Gastroesophageal sphincter (tissue), 4 donors: ENCODE measurements around the gene DOCK9. TPM values are rescaled to one million over a fixed set of nuclear protein-coding genes. Genes with fewer than 3 reads are reported as not detected.

ENCODE experiments used
- ATAC-seq: fragments of 150-250 bp; one replicate; pipeline ENCODE4 v1.9.1; 2016; ENCODE audit warnings: mild to moderate bottlenecking, moderate library complexity
- H3K27ac ChIP-seq, 4 donors: fragments of 200-600 bp; sonication (generic) in 3 of 4; 1 replicate in 3 of 4; 2 replicates in 1 of 4; pipeline ENCODE4 v1.5.1; 2016 to 2019
- H3K27me3 ChIP-seq: fragments of 200-600 bp; sonication (generic); one replicate; pipeline ENCODE4 v1.5.1; 2019
- H3K36me3 ChIP-seq, 2 donors: fragments of 200-600 bp; sonication (generic); one replicate each; pipeline ENCODE4 v1.5.1; 2019; ENCODE audit warnings: control low read depth in 1 of 2
- H3K4me1 ChIP-seq, 3 donors: fragments of 200-600 bp; sonication (generic); 1 replicate in 2 of 3; 2 replicates in 1 of 3; pipeline ENCODE4 v1.5.1; 2016 to 2019; ENCODE audit warnings: control low read depth in 2 of 3
- H3K4me3 ChIP-seq, 2 donors: fragments of 200-600 bp; sonication (generic); one replicate each; pipeline ENCODE4 v1.5.1; 2019; ENCODE audit warnings: mild to moderate bottlenecking in 1 of 2, moderate library complexity in 1 of 2
- H3K9me3 ChIP-seq, 3 donors: fragments of 200-600 bp; sonication (generic); one replicate each; pipeline ENCODE4 v1.5.1; 2017 to 2019; ENCODE audit warnings: control low read depth in 2 of 3
- EP300 ChIP-seq: sonication (generic); formaldehyde crosslinking; IDR thresholded peaks from one replicate; pipeline ENCODE4 v1.6.1; 2017; ENCODE audit warnings: antibody characterized with exemption, mild to moderate bottlenecking
- POLR2A ChIP-seq, 2 donors: fragments of 450-650 bp; IDR thresholded peaks; one replicate each; pipeline ENCODE4 v1.6.1; 2017; ENCODE audit warnings: antibody characterized with exemption in 2 of 2, mild to moderate bottlenecking in 2 of 2, moderate library complexity in 1 of 2
- POLR2AphosphoS5 ChIP-seq: sonication (generic); formaldehyde crosslinking; IDR thresholded peaks from one replicate; pipeline ENCODE4 v1.6.1; 2017; ENCODE audit warnings: antibody characterized with exemption
- WGBS, 2 donors: methylation state at CpG; one replicate each; pipeline ENCODE4 v1.1.5; 2018; ENCODE audit warnings: low coverage in 1 of 2; 5-methylcytosine and 5-hydroxymethylcytosine counted together
- total RNA-seq, 4 donors: library from RNA; depleted of rRNA; stranded (reverse); fragments of >200 nt; gene quantifications; one replicate each; pipeline ENCODE4 v1.1.0, GENCODE V29; 2016
- TF ChIP-seq, protein P1 (sequence below), 4 experiments: fragments of 200-600 bp in 2 of 4; fragments of 450-650 bp in 2 of 4; sonication (generic) in 1 of 4; IDR thresholded peaks; one replicate each; pipeline ENCODE4 v1.5.1; 2017 to 2019; ENCODE audit warnings: antibody characterized with exemption in 4 of 4, mild to moderate bottlenecking in 2 of 4, moderate library complexity in 2 of 4

DOCK9 gene
- total RNA-seq, 4 donors from 2014 or later = 84.1 to 203 (median 150) TPM

DNA sequence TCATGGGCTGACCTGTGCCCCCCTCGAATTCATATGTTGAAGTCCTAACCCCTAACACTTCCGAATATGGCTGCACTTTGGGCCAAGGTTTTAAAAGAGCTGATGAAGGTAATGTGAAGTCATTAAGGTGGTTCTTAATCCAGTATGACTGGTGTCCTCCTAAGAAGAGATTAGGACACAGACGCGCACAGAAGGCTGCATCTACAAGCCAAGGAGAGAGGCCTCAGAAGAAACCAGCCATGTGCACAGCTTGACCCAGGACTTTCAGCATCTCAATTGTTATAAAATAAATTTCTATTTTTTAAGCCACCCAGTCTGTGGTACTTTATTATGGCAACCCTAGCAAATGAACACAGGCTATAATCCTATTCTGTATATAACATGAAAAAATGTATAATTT lies 99.9 kb downstream of the DOCK9 start:
- WGBS, 2 donors = 88 to 93% methylated on average over 4 of the region's 4 CpGs
- H3K27me3 ChIP-seq = no peaks in the 10 kb centered on the region
- H3K4me1 ChIP-seq = peaks cover 2 to 21% (median 7%) of the 10 kb centered on the region in 3 donors
- H3K4me3 ChIP-seq = no peak overlapping the region
- peak overlapping the region in 1 of 4 donors; percentile 66 for H3K27ac ChIP-seq
- ATAC-seq = no peak
- peaks cover 2 to 88% of the 10 kb centered on the region in 2 donors for H3K36me3 ChIP-seq
- H3K9me3 ChIP-seq = peaks cover 0 to 7% (median 0%) of the 10 kb centered on the region in 3 donors
- TF ChIP-seq POLR2AphosphoS5 (no peak), EP300 (no peak), POLR2A (IDR thresholded peaks at IDR 0.05) (no peak)
- TF ChIP-seq, protein P1, sequence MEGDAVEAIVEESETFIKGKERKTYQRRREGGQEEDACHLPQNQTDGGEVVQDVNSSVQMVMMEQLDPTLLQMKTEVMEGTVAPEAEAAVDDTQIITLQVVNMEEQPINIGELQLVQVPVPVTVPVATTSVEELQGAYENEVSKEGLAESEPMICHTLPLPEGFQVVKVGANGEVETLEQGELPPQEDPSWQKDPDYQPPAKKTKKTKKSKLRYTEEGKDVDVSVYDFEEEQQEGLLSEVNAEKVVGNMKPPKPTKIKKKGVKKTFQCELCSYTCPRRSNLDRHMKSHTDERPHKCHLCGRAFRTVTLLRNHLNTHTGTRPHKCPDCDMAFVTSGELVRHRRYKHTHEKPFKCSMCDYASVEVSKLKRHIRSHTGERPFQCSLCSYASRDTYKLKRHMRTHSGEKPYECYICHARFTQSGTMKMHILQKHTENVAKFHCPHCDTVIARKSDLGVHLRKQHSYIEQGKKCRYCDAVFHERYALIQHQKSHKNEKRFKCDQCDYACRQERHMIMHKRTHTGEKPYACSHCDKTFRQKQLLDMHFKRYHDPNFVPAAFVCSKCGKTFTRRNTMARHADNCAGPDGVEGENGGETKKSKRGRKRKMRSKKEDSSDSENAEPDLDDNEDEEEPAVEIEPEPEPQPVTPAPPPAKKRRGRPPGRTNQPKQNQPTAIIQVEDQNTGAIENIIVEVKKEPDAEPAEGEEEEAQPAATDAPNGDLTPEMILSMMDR (IDR thresholded peaks at IDR 0.05) = no peak

DNA sequence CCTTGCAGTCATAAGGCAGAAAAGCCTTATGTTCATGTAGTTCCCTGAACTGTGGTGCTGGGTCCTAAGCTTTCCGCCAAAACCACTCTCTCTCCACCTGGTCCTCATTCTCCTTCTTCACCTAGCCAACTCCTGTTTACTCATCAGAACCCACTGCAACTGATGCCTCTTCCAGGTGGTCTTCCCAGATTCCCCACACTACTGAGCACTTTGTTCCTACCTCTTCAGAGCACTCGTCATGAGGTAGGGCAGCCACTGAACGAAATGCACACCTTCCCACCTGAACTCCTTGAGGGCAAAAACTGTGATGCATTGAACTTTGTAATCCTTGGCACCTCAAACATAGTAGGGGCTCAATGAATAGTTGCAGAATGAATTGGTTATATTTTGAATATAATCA lies 100.4 kb downstream of the DOCK9 start:
- Histone ChIP-seq H3K27me3 (no peaks in the 10 kb centered on the region), H3K4me1 (peaks cover 2 to 21% (median 7%) of the 10 kb centered on the region in 3 donors), H3K9me3 (peaks cover 0 to 9% (median 0%) of the 10 kb centered on the region in 3 donors), H3K27ac (no peak overlapping the region), H3K4me3 (no peak overlapping the region), H3K36me3 (peaks cover 2 to 88% of the 10 kb centered on the region in 2 donors)
- ATAC-seq = no peak
- WGBS, 2 donors = 94% methylated on average over 3 of the region's 3 CpGs; no CpG with 5 or more reads in 1 of the 2 donors
- no peak for TF ChIP-seq POLR2A (IDR thresholded peaks at IDR 0.05)
- no peak for TF ChIP-seq EP300
- no peak for TF ChIP-seq POLR2AphosphoS5
- TF ChIP-seq, protein P1 (IDR thresholded peaks at IDR 0.05) = no peak

DNA sequence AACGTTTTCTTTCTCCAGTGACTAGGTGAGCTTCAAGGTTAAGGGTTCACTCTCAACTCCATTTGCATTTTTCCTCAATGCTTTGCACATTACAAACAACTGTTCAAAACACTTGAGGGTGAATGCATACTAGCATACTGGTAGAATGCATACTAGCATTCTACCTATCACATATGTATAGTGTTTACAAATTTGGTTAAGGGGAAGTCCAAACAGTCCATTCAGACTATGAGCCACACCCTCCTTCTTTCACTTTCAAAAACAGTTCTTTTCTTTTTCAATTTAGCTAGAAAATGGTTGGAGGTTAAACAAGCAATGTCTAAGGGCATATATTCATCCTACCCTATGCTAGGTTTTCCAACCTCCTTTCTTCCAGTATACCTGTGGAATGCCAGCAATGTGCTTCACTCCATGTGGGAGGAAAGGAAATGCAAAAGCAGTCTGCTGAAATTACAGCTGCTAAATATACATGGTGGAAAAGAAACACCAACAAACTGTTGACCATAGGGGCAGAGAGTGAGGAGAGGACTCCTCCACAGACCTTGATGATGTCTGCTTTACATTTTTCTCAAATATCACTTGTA lies 102.6 kb downstream of the DOCK9 start:
- no peak for ATAC-seq
- H3K36me3 ChIP-seq = peaks cover 0 to 84% of the 10 kb centered on the region in 2 donors
- WGBS, 2 donors = 57 to 67% methylated on average over 1 of the region's 1 CpG
- peaks cover 2 to 25% (median 7%) of the 10 kb centered on the region in 3 donors for H3K4me1 ChIP-seq
- no peak overlapping the region for H3K27ac ChIP-seq
- no peak for TF ChIP-seq EP300
- TF ChIP-seq POLR2AphosphoS5 = no peak
- TF ChIP-seq, protein P1 (IDR thresholded peaks at IDR 0.05) = no peak
- no peak for TF ChIP-seq POLR2A (IDR thresholded peaks at IDR 0.05)
- H3K9me3 ChIP-seq = peaks cover 0 to 9% (median 0%) of the 10 kb centered on the region in 3 donors
- H3K4me3 ChIP-seq = no peak overlapping the region
- no peaks in the 10 kb centered on the region for H3K27me3 ChIP-seq

DNA sequence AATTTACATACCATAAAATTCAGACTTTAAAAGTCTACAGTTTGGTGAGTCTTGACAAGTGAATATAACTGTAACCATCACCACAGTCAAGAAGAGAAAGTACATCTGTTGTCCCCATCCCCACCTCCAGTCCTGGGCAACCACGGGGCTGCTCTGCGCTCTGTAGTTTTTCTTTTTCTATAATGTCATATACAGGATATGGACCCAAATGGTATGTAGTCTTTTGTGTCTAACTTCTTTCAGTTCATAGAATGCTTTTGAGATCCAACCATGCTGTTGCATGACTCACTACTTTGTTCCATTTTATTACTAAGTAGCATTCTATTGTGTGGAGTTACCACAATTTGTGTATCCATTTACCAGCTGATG lies 103.9 kb downstream of the DOCK9 start:
- WGBS, 2 donors = 81 to 92% methylated on average over 2 of the region's 2 CpGs
- H3K36me3 ChIP-seq = peaks cover 0 to 74% of the 10 kb centered on the region in 2 donors
- no peak overlapping the region for H3K27ac ChIP-seq
- peaks cover 2 to 28% (median 5%) of the 10 kb centered on the region in 3 donors for H3K4me1 ChIP-seq
- H3K27me3 ChIP-seq = no peaks in the 10 kb centered on the region
- no peak for TF ChIP-seq EP300
- TF ChIP-seq POLR2AphosphoS5 = no peak
- TF ChIP-seq, protein P1 (IDR thresholded peaks at IDR 0.05) = no peak
- no peak for TF ChIP-seq POLR2A (IDR thresholded peaks at IDR 0.05)
- no peak overlapping the region for H3K4me3 ChIP-seq
- H3K9me3 ChIP-seq = peaks cover 0 to 9% (median 0%) of the 10 kb centered on the region in 3 donors
- no peak for ATAC-seq
